Thoracic aorta endothelial cell (primary cell): ENCODE data around the gene ROCK2. TPM values are rescaled to one million over a fixed set of nuclear protein-coding genes. Genes with fewer than 3 reads are reported as not detected.

Experiments
- small RNA-seq: library from RNA; depleted of rRNA; stranded (forward); fragments of <200 nt; gene quantifications from one replicate; pipeline ENCODE3, GENCODE V24; 2012
- total RNA-seq: library from RNA; depleted of rRNA; stranded (reverse); fragments of >200 nt; gene quantifications from 2 replicates; pipeline ENCODE4 v1.2.3, GENCODE V29; 2012

The ROCK2 gene
- total RNA-seq: 111 and 114 TPM in 2 replicates

GRCh38 chr2:11344342-11344955, at the start of gene ROCK2:
TSS of gene ROCK2 (minus strand) at chr2:11344636. CDS start at chr2:11344136, 500 bp downstream.

GRCh38 chr2:11155381-11156035, 188.9 kb downstream of the ROCK2 start, which contains the start of gene SLC66A3:
TSS of gene SLC66A3 (plus strand) at chr2:11155467. CDS start at chr2:11155547, 80 bp downstream.

Small RNAs within 50 kb of the gene (small RNA-seq; reads per million reads assigned to genes)
- gene RNU6-1081P: not detected

Other genes starting within 250 kb of the ROCK2 start
- 25.1 and 34.3 TPM in 2 replicates for gene SLC66A3, start 189.2 kb downstream of the ROCK2 start, total RNA-seq
- gene E2F6, start 121.5 kb upstream of the ROCK2 start, total RNA-seq: 13.9 and 15.0 TPM in 2 replicates
- 0.13 TPM in 1 of 2 replicates, not detected in the other for gene GREB1, start 189.4 kb upstream of the ROCK2 start, total RNA-seq